GM18498 (cell line): ENCODE results near the gene SHBG.
"Not testable (repeated sequence)": the region's sequence is repeated elsewhere in the genome, so short reads cannot be mapped to it uniquely, and the experiment has no call there.

Source experiments
- ATAC-seq: cut with Tn5 transposase; IDR thresholded peaks from one replicate; pipeline ENCODE4 v1.9.1; 2021; ENCODE audit warnings: mild to moderate bottlenecking, moderate library complexity; ENCODE audit not compliant: unreplicated experiment

The SHBG gene

DNA sequence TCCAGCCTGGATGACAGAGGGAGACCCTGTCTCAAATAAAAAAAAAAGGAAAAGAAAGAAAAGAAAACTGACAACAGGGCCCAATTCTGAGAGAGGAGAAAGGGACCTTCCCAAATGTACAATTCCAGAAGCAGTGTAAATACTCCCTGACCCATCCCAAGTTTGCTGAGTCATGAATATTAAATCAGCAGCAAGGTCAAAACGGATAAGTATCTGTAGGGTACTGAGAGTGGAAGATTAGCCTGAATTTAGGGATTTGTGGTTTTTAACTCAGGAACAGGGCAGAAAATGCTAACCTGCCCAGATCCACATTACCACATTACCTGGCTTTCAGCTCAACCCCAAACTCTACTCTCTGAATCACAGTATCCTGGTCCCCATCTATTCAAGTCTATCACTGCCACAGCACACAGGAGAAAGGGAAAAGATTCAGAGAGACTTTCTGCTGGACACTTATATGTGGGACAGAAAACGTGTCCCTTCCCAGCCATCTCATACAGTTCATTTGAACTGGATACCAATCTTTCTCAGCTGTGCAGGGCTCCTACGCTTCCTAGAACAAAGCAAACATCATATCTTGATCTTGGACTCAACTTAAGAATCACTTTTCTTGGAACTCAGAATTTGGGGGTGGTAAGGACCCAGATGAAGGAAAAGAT, 18.2 kb upstream of the SHBG start:
- no peak for ATAC-seq

DNA sequence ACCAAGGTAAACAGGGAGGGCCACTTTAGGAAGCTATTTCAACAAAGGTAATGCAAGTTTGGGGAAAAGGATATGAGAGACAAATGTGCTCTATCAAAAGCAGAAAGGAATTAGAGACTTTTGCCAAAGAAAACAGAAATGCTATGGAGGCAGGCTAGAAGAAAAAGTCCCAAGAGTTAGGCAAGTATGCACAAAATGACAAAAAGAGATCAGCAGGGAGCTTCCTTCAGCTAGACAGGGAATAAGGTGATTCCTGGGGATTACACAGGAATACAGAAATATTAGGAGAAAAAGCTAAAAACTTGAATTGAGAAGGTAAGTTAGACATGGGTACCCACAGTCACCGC, 17.7 kb upstream of the SHBG start:
- ATAC-seq = no peak

DNA sequence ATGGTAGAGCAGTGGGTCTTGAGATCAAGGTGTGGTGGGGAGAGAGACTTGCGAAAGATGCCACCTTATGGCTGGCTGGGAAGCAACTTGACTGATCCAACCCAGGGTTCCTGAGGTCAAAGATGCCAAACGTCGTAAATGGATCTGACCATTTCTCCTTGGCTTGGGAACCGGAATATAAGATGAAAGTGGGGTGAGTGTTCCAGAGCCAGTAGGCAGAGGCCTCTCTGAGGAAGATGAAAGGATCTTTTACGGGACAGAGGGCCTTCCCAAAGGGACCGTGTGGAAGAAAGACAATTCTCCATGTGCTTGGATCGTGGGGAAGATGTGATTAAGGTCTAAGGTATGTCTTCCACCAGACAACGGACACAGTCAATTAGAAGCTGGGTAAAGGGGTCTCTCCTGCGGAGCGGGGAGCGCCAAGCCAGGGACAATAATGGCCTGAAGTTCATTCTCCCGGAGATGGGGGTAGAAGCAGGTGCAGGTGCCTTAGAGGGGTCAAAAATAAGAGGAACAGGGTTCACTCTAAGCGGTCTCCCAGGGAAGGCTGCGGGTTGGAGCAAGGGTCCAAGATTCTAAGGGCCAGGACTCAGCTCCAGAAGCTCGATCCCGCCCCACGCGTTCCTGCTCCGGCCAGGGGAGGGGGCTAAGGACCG, 16.0 kb upstream of the SHBG start:
- ATAC-seq = no peak

DNA sequence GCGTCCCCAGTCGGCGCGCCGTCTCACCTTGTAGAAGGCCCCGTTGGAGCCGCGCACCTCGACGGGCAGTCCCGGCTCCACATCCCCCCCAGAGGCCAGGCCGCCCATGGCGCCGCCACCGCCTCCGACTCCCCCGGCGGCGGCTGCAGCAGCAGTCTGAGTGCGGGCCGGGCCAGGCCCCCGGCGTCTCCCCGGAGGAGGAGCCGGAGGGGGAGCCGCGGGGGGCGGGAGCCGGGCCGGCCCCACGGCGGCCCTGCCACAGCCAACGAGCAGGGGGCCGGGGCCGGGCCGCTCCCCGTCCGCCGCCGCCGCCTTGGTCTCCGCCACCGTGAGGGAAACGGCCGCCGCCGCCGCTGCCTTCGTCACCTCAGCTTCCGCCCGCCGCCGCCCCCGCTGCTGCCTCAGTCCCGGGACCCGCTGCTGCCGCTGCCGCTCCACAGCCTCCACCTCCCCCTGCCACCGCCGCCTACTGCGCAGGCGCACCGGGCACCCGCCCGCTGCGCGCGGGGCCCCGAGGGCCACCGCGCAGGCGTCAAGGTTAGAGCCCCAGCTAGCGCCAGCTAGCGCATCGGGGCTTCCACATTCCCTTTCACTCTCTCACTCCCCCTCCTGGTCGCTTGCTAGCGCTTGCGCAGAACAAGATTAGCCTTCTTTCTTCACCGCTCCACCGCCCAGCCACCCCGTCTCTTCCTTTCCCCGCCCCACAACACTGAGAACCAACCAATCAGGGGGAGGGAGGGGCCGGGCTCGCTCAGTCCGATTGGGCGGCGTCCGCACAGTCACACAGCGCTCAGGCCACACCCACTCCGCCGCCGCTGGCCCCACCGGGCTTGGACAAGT, 15.3 kb upstream of the SHBG start, which contains the start of gene FXR2:
Gene FXR2, minus strand, starts transcription at position 473 of the 840 bp plus-strand sequence. Its CDS starts 365 bp downstream, at position 108.
- ATAC-seq = peak; percentile 84

DNA sequence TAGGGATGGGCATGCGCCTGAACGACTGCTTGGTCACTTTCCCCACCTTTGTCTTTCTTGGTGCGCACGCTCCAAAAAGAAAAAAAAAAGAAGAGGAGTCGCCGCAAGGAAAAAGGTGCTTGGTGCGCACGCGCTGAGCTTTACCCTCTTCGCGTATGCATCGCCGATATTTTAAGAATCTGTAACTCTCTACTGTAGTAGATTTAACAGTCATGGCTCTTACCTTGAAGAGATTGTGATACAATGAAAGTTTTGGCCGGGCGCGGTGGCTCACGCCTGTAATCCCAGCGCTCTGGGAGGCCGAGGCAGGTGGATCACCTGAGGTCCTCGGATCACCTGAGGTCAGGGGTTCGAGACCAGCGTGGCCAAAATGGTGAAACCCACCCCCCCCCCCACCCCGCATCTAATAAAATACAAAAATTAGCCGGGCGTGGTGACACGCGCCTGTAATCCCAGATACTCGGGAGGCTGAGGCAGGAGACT, 14.6 kb upstream of the SHBG start:
- ATAC-seq = no peak

DNA sequence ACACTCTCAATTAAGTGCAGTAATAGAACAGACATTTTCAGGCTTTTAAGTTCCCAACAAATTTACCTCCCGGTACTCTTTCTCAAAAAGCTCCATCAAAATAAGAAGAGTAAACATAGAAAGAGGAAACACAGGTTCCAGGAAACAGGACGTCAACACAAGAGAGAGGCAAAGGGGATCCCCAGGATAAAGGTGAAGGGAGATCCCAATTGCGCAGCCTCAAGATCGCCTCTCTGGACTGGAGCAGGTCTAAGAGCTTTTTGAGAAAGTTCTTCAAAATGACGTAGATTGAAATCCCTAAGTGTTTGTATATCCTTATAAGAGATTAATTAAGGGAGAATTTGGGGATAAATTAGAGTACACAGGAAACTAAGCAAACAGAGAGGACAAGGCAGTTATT, 11.3 kb upstream of the SHBG start:
- no peak for ATAC-seq

DNA sequence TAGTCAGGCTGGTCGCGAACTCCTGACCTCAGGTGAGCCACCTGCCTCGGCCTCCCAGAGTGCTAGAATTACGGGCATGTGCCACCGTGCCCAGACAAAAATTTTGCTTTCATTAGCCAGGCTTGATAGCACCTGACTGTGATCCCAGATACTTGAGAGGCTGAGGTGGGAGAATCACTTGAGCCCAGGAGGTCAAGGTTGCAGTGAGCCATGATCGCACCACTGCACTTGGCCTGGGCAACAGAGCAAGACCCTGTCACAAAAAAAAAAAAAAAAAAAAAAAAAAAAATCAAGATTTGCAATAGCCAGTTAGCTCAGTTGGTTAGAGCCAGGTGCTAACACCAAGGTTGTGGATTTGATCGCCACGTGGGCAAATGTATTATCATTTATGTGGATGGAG, 9.1 kb upstream of the SHBG start:
- ATAC-seq = no peak

DNA sequence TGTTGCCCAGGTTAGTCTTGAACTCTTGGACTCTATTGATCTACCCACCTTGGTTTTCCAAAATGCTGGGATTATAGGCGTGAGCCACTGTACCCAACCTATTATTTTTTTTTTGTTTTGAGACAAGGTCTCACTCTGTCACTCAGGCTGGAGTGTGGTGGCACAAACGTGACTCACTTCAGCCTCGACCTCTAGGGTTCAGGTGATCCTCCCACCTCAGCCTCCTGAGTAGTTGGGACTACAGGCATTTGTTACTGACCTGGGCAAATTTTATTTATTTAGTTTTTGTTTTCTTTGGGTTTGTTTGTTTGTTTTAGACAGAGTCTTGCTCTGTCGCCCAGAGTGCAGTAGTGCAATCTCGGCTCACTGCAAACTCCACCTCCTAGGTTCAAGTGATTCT, 6.3 kb upstream of the SHBG start:
- ATAC-seq = no peak

DNA sequence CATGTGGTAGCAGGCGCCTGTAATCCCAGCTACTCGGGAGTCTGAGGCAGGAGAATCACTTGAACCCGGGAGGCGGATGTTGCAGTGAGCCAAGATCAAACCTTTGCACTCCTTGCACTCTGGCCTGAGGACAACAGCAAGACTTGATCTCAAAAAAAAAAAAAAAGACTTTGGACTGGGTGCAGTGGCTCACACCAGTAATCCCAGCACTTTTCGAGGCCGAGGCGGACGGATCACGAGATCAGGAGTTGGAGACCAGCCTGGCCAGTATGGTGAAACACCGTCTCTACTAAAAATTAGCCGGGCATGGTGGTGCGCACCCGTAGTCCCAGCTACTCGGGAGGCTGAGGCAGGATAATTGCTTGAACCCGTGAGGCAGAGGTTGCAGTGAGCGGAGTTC, 4.2 kb upstream of the SHBG start:
- ATAC-seq = not testable (repeated sequence)

DNA sequence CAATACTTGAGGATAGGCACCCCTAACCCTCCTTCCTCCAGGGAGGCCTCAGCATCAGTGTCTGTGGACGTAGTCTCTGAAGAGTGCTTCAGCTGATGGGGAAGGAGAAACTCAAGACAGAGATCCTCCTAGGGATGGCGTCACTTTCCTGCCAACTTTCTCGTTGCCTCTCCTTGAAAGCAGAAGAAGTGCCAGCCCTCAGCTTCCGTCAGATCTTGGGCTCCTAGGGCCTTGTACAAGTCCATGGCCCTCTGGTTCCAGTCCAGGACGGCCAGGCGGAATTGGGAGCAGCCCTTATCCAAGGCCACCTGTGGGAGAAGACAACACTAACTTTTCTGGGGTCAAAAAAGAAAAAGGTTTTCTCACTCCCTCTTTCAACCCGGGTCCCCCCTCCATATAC, 3.6 kb upstream of the SHBG start:
- no peak for ATAC-seq

DNA sequence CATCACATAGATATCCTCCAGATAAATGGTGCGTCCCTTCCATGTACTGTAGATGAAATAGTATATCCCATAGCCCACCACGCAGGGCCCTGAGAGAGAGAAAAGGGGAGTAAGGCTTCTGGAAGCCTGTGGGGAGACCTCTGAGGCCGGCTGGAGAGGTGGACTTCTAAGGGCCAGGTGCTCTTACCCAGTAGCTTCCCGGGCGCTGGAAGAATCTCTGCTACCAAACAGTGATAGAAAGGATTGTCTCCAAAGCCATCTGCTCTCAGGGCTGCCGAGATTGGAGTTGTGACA, 3.0 kb upstream of the SHBG start:
- ATAC-seq = no peak

DNA sequence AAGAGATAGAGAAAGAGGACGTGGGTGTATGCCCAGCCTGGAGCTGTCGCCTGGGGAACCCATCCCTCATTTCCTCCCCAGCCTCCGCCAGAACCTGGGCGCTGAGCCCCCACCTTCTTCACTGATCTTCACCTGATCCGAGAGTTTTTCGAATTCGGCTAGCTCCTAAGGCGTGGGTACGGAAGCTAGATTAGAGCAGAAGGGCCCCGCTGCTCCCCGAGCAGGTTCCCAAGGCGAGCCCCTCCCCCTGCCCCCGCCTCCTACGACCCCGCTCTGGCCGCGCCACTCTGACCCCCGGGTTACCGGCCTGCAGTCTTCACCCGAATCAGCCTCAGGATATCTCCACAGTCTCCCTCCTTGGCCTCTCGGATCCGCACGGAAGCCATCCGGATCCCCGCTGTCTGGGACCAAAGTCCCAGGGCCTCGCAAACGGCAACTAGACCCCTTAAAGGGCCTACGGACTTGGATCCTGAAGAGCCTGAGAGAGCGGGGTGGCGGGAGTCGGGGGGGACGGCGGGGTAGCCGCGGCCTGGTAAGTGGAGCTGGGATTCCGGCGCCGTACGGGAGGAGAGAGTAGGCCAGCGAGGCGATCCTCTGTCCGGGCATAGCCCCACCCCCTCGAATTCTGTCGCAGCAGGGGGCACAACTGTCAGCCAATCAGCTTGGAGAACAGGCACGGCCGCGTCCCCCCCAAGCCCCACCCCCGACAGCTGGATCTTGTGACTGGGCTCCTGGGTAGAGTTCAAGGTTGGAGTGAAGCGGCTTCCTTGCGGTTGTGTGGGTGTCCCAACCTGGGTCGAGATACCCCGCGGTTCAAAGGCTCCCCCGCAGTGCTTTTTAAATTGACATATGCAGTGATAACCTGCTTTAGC, 2.4 kb upstream of the SHBG start, which contains the start of gene SAT2:
Gene SAT2, minus strand, starts transcription at position 572 of the 872 bp plus-strand sequence. Its CDS starts 186 bp downstream, at position 386.
- peak; percentile 79 for ATAC-seq

DNA sequence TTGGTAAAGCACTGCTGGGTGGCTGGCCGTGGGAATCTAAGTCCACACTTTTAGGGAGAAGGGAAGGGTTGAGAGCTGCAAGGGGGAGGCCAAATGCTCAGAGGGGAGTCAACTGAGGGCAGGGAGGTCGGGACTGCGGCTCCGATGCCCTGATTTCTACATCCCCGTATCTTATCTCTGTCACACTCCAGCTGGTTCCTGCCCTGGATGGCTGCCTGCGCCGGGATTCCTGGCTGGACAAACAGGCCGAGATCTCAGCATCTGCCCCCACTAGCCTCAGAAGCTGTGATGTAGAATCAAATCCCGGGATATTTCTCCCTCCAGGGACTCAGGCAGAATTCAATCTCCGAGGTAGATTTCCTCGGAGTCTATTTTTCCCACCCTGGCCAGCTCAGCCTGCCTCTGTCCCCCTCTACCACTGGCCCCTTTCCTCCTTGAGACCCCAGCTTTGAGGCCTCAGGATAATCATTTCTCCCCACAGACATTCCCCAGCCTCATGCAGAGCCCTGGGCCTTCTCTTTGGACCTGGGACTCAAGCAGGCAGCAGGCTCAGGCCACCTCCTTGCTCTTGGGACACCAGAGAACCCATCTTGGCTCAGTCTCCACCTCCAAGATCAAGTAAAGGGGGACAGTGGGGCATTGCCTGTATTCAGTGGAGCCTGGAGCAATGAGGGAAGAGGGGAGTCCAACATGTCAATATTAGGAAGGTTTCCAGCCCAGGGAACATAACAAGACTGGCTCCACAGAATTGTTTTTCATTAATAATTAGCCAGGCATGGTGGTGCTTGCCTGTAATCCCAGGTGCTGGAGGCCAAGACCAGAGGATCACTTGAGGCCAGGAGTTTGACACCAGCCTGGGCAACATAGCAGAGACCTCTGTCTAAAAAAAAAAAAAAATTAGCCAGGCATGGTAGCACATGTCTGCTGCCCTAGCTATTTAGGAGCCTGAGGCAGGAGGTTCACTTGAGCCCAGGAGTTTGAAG, 1.8 kb downstream of the SHBG start:
- ATAC-seq = no peak

DNA sequence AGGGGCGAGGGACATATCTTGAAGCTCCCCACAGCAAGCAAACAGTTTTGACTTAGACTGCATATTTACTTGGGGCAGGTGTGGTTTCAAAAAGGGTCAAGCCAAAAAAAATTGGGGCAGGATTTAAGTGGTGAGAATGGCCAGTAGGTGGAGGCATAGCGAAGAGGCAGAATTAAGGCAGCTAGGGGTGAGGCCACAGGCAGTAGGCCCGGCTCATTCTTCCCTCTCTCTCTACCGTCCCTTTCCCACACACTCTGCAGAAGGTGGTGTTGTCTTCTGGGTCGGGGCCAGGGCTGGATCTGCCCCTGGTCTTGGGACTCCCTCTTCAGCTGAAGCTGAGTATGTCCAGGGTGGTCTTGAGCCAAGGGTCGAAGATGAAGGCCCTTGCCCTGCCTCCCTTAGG, 2.6 kb downstream of the SHBG start:
- no peak for ATAC-seq

DNA sequence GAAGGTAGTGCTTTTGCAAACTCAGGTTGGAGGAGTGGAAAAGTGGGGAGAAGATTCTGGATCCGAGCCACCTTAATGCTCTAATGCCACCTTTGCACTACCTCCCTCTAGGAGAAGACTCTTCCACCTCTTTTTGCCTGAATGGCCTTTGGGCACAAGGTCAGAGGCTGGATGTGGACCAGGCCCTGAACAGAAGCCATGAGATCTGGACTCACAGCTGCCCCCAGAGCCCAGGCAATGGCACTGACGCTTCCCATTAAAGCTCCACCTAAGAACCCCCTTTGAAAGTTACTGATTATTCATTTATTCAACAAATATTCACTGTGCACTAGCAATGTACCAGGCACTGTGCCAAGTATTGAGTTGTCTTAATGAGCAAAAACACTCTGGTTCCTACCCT, 3.2 kb downstream of the SHBG start:
- no peak for ATAC-seq

DNA sequence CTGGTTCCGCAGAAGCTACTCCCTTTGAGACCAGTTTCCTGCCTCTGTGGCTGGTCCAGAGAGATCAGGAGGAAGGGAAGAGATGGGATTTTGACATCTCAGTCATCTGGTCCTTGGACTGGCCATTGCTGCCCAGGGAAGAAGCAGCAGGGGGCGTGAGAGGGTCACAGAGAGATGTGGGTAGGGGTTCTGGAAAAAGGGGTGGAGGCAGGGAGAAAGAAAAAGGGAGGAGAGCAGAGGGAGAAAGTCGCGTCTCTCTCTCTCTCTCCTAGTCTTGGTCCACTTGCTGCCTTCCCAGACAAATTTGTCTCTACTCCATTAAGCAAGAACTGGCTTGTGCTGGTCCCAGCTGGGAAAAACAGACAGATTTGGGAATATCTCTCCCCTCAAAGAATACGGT, 4.4 kb downstream of the SHBG start:
- no peak for ATAC-seq

DNA sequence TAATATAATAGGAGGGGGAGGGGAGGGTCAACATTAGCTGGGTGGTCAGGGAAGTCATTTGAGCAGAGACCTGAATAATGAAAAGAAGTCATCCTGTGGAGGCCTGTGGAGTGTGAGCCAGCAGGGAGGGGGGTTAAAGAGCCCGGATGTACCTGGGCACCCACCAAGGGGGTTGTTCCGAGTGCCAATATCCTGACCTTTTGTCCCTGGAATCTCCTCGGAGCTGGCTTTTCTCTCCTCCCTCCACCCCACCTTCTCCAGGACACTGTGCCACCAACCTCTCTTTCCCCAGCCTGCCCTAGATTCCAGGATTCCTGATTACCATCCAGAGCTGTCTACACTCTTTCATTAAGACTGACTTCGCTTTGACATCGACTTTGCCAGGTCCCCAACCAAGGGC, 6.2 kb downstream of the SHBG start:
- no peak for ATAC-seq

DNA sequence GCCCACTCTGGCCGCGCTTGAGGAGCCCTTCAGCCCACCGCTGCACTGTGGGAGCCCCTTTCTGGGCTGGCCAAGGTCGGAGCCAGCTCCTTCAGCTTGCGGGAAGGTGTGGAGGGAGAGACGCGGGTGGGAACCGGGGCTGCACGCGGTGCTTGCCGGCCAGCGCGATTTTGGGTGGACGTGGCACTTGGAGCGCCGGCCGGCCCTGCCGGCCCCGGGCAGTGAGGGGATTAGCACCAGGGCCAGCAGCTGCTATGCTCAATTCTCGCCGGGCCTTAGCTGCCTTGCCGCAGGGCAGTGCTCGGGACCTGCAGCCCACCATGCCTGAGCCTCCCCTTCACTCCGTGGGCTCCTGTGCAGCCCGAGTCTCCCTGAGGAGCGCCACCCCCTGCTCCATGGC, 10.8 kb downstream of the SHBG start:
- no peak for ATAC-seq

DNA sequence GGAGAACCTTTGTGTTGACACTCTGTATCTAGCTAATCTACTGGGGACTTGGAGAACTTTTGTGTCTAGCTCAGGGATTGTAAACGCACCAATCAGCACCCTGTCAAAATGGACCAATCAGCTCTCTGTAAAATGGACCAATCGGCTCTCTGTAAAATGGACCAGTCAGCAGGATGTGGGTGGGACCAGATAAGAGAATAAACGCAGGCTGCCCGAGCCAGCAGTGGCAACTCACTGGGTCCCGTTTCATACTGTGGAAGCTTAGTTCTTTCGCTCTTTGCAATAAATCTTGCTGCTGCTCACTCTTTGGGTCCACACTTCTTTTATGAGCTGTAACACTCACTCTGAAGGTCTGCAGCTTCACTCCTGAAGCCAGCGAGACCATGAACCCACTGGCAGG, 11.7 kb downstream of the SHBG start:
- ATAC-seq = not testable (repeated sequence)

DNA sequence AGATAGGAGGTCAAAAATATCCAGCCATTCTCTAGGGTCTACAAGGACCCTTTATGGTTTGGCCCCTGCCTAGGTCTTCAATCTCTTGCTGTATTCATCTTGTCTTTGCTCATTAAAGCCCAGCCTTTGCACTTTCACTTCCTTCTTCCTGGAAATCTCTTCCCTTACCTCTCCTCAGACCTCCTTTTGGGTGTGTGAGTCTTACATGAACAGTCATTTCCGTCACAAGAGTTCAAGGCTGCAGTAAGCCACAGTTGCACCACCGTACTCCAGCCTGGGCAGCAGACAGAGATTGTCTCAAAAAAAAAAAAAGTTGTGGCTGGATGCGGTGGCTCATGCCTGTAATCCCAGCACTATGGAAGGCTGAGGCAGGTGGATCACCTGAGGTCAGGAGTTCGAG, 14.8 kb downstream of the SHBG start:
- ATAC-seq = no peak
